SJSA1 (cell line): ENCODE results near the gene CLEC2L. TPM values are rescaled to one million over a fixed set of nuclear protein-coding genes. Genes with fewer than 3 reads are reported as not detected.

ENCODE experiments used
- DNase-seq, 2 experiments: peaks; one replicate each; pipeline ENCODE4 v3.0.0-alpha.2; 2015 to 2020; ENCODE audit warnings: low spot score in 2 of 2, low read depth in 1 of 2
- H3K27ac ChIP-seq: fragments of 250-450 bp; sonication (Bioruptor Pico); 2 replicates; pipeline ENCODE4 v1.5.1; 2020; ENCODE audit warnings: mild to moderate bottlenecking, moderate library complexity
- H3K27me3 ChIP-seq: fragments of 250-450 bp; sonication (Bioruptor Pico); replicated peaks from 2 replicates; pipeline ENCODE4 v1.5.1; 2020; ENCODE audit warnings: mild to moderate bottlenecking, moderate library complexity
- H3K36me3 ChIP-seq: fragments of 250-450 bp; sonication (Bioruptor Pico); 2 replicates; pipeline ENCODE4 v1.5.1; 2020; ENCODE audit warnings: mild to moderate bottlenecking
- H3K4me1 ChIP-seq: fragments of 250-450 bp; sonication (Bioruptor Pico); replicated peaks from 2 replicates; pipeline ENCODE4 v1.6.1; 2021; ENCODE audit warnings: mild to moderate bottlenecking
- H3K4me3 ChIP-seq: fragments of 250-450 bp; sonication (Bioruptor Pico); 2 replicates; pipeline ENCODE4 v1.5.1; 2020; ENCODE audit warnings: mild to moderate bottlenecking
- H3K9me3 ChIP-seq: fragments of 250-450 bp; sonication (Bioruptor Pico); replicated peaks from 2 replicates; pipeline ENCODE4 v1.5.1; 2020; ENCODE audit warnings: mild to moderate bottlenecking
- total RNA-seq: library from RNA; depleted of rRNA; stranded (reverse); fragments of >200 nt; shearing (Covaris generic); gene quantifications from 2 replicates; pipeline ENCODE4 v1.2.3, GENCODE V29; 2014

CLEC2L gene
- total RNA-seq, 1 experiment from 2014 or later, result not detected

- H3K27ac ChIP-seq, result no peak overlapping the region
- no peaks in the 10 kb centered on the region for H3K36me3 ChIP-seq
- DNase-seq, result no peak
- peaks cover 3% of the 10 kb centered on the region; the same call in 1 of the 2 replicates for H3K4me1 ChIP-seq
- H3K27me3 ChIP-seq, result peaks cover 22% of the 10 kb centered on the region
- H3K4me3 ChIP-seq, result no peak overlapping the region
- no peaks in the 10 kb centered on the region for H3K9me3 ChIP-seq
Observed at GRCh38 chr7:139526578-139527544, 3.4 kb downstream of the CLEC2L start.

GRCh38 chr7:139531094-139531493 lies 7.6 kb downstream of the CLEC2L start:
- DNase-seq, result no peak
- Histone ChIP-seq H3K27ac (no peak overlapping the region), H3K4me3 (no peak overlapping the region), H3K36me3 (no peaks in the 10 kb centered on the region), H3K9me3 (no peaks in the 10 kb centered on the region), H3K4me1 (no peaks in the 10 kb centered on the region), H3K27me3 (0 out of 2 replicates have a peak, but pooled peaks cover 8% of the 10 kb centered on the region)

GRCh38 chr7:139532636-139533155 lies 9.2 kb downstream of the CLEC2L start:
- Histone ChIP-seq H3K27me3 (0 out of 2 replicates have a peak, but pooled peaks cover 8% of the 10 kb centered on the region), H3K27ac (no peak overlapping the region), H3K4me1 (no peaks in the 10 kb centered on the region), H3K36me3 (no peaks in the 10 kb centered on the region), H3K9me3 (no peaks in the 10 kb centered on the region), H3K4me3 (no peak overlapping the region)
- no peak for DNase-seq

- Histone ChIP-seq H3K9me3 (no peaks in the 10 kb centered on the region), H3K27ac (no peak overlapping the region), H3K36me3 (no peaks in the 10 kb centered on the region), H3K4me1 (no peaks in the 10 kb centered on the region), H3K4me3 (no peak overlapping the region), H3K27me3 (0 out of 2 replicates have a peak, but pooled peaks cover 8% of the 10 kb centered on the region)
- DNase-seq, result no peak
Observed at GRCh38 chr7:139534096-139534495, 10.6 kb downstream of the CLEC2L start.

GRCh38 chr7:139534966-139535651 lies 11.6 kb downstream of the CLEC2L start:
- H3K4me3 ChIP-seq, result no peak overlapping the region
- no peaks in the 10 kb centered on the region for H3K36me3 ChIP-seq
- H3K27ac ChIP-seq, result no peak overlapping the region
- no peaks in the 10 kb centered on the region for H3K9me3 ChIP-seq
- no peaks in the 10 kb centered on the region for H3K4me1 ChIP-seq
- no peak for DNase-seq
- 0 out of 2 replicates have a peak, but pooled peaks cover 8% of the 10 kb centered on the region for H3K27me3 ChIP-seq

GRCh38 chr7:139536152-139536551 lies 12.7 kb downstream of the CLEC2L start:
- no peak for DNase-seq
- H3K27ac ChIP-seq, result no peak overlapping the region
- H3K4me1 ChIP-seq, result no peaks in the 10 kb centered on the region

GRCh38 chr7:139538881-139539635 lies 15.6 kb downstream of the CLEC2L start:
- H3K4me3 ChIP-seq, result no peak overlapping the region

More at GRCh38 chr7:139536152-139536551, 12.7 kb downstream of the CLEC2L start:
- Histone ChIP-seq H3K4me3 (no peak overlapping the region), H3K36me3 (no peaks in the 10 kb centered on the region), H3K27me3 (0 out of 2 replicates have a peak, but pooled peaks cover 8% of the 10 kb centered on the region), H3K9me3 (no peaks in the 10 kb centered on the region)

GRCh38 chr7:139540203-139540602 lies 16.7 kb downstream of the CLEC2L start:
- no peak for DNase-seq
- no peaks in the 10 kb centered on the region for H3K4me1 ChIP-seq
- H3K27me3 ChIP-seq, result no peaks in the 10 kb centered on the region
- H3K27ac ChIP-seq, result no peak overlapping the region
- no peaks in the 10 kb centered on the region for H3K36me3 ChIP-seq
- H3K4me3 ChIP-seq, result no peak overlapping the region
- no peaks in the 10 kb centered on the region for H3K9me3 ChIP-seq

More at GRCh38 chr7:139538881-139539635, 15.6 kb downstream of the CLEC2L start:
- no peak for DNase-seq
- H3K9me3 ChIP-seq, result no peaks in the 10 kb centered on the region
- H3K4me1 ChIP-seq, result no peaks in the 10 kb centered on the region
- H3K36me3 ChIP-seq, result no peaks in the 10 kb centered on the region
- H3K27ac ChIP-seq, result no peak overlapping the region
- H3K27me3 ChIP-seq, result 0 out of 2 replicates have a peak, but pooled peaks cover 2% of the 10 kb centered on the region

- H3K27ac ChIP-seq, result no peak overlapping the region
- H3K36me3 ChIP-seq, result no peaks in the 10 kb centered on the region
- H3K9me3 ChIP-seq, result no peaks in the 10 kb centered on the region
- H3K4me1 ChIP-seq, result no peaks in the 10 kb centered on the region
- no peak overlapping the region for H3K4me3 ChIP-seq
- DNase-seq, result no peak
- no peaks in the 10 kb centered on the region for H3K27me3 ChIP-seq
Observed at GRCh38 chr7:139541600-139542307, 18.3 kb downstream of the CLEC2L start.

GRCh38 chr7:139542308-139543151 lies 19.0 kb downstream of the CLEC2L start:
- Histone ChIP-seq H3K27ac (no peak overlapping the region), H3K4me1 (no peaks in the 10 kb centered on the region), H3K27me3 (no peaks in the 10 kb centered on the region), H3K9me3 (no peaks in the 10 kb centered on the region), H3K36me3 (no peaks in the 10 kb centered on the region), H3K4me3 (no peak overlapping the region)
- no peak for DNase-seq

- Histone ChIP-seq H3K36me3 (no peaks in the 10 kb centered on the region), H3K4me1 (no peaks in the 10 kb centered on the region), H3K27me3 (no peaks in the 10 kb centered on the region), H3K27ac (no peak overlapping the region), H3K9me3 (no peaks in the 10 kb centered on the region), H3K4me3 (no peak overlapping the region)
- no peak for DNase-seq
Observed at GRCh38 chr7:139543801-139544603, 20.5 kb downstream of the CLEC2L start.
